Mammary epithelial cell (primary cell): ENCODE data around the gene SLC35F1.

Experiments
- EZH2 ChIP-seq: IDR thresholded peaks from 2 replicates; pipeline ENCODE4 v1.6.1; 2012; ENCODE audit warnings: low read length, inconsistent platforms, borderline replicate concordance
- TF ChIP-seq, protein P1 (sequence below), 2 donors: IDR thresholded peaks in 1 of 2; conservative IDR thresholded peaks in 1 of 2; 2 replicates each; pipeline ENCODE4 v1.5.1; 2011 to 2012; ENCODE audit warnings: inconsistent platforms in 2 of 2, low read length in 2 of 2, mild to moderate bottlenecking in 2 of 2, control low read depth in 1 of 2, low read depth in 1 of 2; ENCODE audit not compliant: insufficient read depth in 1 of 2; ENCODE audit errors: extremely low read depth in 1 of 2

DNA sequence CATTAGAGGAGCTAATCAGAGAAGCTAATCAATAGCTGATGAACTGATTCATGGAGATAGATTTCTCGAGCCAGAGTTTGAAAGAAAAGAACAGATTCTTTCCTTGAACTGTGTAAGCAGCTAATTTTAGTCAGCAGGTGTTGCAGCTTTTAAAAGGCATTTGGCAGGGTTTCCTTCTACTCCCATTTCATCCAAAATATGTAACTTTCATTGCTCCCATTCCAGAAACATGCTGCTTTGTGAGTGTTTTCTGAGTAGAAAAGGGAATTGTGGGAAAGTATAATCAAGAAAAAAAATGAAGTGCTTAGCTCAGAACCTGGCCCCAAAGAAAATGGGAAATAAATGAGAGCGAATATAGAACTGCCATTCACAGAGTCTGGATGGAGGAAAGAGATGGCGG is 20.8 kb downstream of the SLC35F1 start:
- TF ChIP-seq, protein P1, sequence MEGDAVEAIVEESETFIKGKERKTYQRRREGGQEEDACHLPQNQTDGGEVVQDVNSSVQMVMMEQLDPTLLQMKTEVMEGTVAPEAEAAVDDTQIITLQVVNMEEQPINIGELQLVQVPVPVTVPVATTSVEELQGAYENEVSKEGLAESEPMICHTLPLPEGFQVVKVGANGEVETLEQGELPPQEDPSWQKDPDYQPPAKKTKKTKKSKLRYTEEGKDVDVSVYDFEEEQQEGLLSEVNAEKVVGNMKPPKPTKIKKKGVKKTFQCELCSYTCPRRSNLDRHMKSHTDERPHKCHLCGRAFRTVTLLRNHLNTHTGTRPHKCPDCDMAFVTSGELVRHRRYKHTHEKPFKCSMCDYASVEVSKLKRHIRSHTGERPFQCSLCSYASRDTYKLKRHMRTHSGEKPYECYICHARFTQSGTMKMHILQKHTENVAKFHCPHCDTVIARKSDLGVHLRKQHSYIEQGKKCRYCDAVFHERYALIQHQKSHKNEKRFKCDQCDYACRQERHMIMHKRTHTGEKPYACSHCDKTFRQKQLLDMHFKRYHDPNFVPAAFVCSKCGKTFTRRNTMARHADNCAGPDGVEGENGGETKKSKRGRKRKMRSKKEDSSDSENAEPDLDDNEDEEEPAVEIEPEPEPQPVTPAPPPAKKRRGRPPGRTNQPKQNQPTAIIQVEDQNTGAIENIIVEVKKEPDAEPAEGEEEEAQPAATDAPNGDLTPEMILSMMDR (conservative IDR thresholded peaks at IDR 0.05 in 1 of 2, IDR thresholded peaks at IDR 0.05 in 1 of 2; ENCODE audit: extremely low read depth in 1 of 2, insufficient read depth in 1 of 2, low read depth in 1 of 2, low read length in 2 of 2) = no peak
- no peak for TF ChIP-seq EZH2
